ENCODE data around the gene IFIH1. TPM values are rescaled to one million over a fixed set of nuclear protein-coding genes. Genes with fewer than 3 reads are reported as not detected.

Gene IFIH1
- total RNA-seq, 1 donor from 2014 or later = 5.3 TPM

DNA sequence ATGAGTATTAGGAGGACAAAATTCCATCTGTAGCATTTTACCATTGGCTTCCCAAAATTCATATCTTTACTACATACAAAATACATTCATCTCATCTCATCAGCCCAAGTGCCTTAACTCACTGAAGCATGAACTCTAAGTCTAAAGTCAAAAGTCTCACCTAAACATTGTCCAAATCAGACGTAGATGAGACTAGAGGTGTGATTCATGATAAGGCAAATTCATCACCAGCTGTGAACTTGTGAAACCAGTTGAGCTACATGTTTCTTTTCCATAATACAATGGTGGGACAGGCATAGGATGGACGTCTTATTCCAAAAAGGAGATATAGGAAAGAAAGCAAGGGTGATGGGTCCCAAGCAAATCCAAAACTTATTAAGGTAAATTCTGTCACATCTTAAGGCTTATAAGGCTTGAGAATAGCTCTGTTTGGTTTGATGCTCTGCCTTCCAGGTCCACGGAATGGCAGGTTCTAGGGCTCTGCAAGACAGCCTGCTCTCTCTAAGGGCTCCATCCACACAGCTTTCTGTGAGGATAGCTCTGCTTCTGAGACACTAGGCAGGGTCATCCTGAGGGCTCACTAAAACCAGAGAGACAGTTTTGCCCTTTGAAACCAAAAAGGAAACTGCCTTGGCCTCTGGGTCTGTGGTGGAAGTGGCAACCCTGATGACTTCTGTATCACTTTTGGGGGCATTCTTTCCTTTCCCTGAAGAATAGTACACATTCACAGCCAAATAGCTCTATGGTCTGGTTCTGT lies 9.6 kb downstream of the IFIH1 start:
- no peak for DNase-seq (ENCODE audit: low read depth in 2 of 2)

DNA sequence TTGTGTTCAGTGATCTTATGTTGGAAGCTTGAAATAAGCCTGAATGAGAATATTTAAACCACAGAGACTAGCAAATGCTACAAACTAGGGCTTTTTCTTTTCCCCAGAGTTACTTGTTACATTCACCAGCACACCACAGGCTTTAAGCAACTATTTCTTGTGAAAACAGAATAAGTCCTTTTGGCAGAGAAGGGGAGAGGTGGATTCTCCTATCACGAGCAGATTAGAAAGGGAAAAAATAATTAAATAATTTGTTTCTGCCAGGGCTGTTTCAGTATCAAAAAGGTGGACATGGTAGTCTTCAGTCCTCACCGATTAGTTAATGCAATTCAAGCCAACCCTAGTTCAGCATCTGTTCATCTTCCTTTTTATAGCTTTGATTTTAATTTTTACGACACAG lies 12.6 kb downstream of the IFIH1 start:
- no peak for DNase-seq (ENCODE audit: low read depth in 2 of 2)

DNA sequence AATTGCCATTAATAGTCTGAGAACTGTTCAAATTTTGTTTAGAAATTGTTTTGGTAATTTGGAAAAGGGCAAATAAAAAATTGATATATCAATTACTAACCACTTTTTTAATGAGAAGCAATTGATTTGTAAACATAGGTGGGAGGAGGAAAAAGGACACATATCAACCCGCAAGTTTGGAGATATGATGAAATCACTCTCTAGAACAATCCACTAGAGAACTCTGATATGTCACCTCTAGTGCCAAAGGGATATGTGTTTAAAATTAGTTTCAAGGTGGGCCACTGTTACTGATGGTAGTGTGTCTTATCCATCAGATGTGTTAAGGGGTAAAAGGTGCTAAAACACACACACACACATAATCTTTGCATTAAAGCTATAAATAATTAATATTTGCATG lies 16.6 kb downstream of the IFIH1 start:
- no peak for DNase-seq (ENCODE audit: low read depth in 2 of 2)

DNA sequence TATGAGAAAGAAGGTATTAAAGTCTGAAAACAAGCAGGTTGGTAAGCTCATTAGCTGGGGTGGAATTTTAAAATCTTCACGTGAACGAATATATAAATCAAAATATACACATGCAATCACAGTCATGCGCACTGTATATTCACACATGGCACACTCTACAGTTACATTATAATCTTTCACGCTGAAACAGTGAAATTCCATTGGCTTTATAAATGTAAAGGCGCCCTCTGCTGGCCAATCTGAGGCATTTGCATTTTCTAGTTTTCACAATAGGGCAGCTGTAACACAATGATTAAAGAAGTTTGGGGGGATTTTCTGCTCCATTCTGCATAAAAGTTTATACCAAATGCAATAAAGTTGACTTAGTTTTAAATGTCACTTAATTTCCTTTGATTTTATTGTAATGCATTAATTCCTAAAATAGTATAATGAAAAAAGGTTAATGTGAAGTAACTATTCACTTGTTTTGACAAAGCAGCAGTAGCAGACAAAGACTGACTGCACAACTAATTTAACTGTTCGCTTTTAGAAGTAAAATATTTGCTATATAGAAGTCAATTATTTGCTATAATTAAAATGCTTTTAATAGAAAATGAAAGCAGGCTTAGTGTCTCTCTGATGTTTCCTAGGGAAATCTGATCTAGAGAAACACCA lies 17.2 kb downstream of the IFIH1 start:
- peak; percentile 56 to 76 for DNase-seq (ENCODE audit: low read depth in 2 of 2)

DNA sequence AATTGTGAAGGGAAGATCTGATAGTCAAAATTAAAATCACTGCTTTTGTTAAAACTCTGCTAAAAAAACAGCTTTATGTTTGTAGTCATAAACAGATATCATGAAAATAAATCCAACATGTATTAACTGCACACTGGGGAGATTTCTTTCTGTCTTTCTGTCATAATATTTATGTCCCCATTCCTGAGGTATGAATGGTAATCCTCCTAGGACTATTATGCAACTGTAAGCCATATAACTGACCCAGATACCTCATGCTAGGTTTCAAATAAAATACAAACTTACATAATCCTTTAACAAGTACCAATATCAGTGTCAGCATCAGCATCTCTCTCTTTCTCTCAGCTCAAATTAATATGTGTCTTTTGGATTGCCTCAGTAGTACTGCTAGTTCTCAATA lies 18.2 kb downstream of the IFIH1 start:
- no peak for DNase-seq (ENCODE audit: low read depth in 2 of 2)

DNA sequence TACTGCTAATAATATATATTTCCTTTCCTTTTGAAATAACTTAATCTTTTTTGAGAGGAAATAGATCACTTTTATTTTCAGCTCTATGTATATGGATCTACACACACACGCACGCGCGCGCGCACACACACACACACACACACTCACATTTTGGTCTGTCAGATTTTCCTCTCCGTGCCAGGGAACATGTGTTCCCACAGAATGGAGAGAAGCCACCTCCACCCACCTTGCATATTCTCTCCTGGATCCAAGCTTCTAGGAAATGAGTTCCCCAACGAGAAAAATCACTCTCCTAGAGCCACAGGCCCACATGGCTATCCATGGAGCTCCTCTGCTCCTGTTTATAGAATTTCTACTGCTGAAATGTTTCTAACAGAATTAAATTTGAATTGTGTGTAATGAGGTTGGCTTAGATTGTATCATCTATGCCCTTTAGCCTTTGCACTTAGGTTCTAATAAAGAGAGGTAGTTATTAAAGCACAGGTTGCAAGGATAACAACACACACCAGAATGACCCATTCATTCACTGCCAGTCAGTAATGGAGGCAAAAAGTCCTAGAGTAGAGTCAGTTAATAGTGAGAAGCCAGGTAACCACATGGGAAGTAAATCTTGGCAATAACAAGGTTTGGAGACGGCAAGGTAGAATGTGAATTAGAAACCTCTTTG lies 19.7 kb downstream of the IFIH1 start:
- no peak for DNase-seq (ENCODE audit: low read depth in 2 of 2)

DNA sequence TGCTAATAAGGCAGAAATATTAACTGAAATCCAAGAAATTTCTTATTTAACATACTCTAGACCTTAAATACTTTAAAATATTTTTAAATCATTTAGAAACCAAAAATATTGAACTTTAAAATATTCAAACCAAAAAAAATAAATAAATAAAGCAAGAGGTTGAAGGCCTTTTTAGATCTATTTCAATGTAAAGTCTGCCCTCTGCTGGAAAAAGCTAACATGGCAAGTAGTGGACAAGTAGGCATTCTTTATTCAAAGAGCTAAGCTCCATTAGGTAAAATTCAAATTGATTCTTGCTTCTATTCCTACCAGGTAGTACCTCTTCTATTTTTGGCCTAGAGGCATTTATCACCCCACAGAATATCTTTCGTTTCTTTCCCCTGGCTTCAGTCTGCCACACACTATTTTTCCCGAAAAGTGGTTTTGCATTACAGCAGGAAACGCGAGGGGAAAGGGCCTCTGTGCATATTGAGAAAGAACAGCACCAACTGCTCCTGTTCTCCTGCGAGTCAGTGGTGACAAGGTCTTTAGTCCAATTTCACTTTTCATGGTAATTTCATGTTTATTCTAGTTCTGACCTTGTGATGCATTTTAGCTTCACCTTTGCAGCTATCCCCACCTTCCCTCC lies 20.4 kb downstream of the IFIH1 start:
- DNase-seq (ENCODE audit: low read depth in 2 of 2) = peak; percentile 71 to 74

DNA sequence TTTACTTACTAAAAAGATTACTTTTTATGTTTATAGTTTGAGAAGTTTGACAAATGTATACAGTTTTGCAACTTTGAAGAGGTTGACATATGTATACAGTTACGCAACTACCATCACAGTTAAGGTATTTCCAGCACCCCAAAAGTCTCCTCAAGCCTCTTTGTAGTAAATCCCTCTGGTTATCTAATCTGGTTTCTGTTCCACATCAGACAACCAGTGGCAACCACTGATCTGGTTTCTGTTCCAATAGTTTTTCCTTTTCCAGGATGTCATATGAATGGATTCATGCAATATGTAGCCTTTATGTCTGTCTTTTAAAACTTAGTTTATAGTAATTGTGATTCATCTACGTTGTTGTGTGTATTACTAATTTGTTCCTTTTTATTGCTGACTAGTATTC lies 23.5 kb downstream of the IFIH1 start:
- DNase-seq (ENCODE audit: low read depth in 2 of 2) = no peak

DNA sequence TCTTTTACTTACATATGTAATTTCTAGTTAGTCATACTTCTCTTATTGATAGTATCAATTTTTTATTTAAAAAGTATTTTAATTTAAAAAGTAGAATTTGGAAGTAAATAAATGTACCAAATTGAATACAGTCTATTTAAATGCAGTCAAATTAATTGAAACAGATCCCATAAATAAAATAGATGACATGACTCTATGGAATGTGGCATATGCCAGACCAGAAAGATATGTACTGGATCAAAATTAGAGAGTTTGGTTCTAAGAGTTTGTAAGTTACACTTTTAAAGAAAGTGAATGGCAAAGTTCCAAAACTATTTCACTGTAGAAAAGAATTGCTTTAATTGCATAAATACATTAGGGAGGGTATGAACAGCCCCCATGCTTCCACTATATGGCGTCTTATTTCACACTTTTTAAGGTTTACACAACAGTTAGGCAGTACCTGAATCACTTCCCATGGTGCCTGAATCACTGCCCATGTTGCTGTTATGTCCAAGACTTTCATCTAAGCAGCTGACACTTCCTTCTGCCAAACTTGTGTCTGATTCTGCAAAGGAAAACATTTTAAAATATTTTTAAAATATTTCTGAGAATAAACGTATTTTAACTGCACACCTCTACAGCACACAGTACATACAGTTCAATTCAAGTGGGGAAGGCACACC lies 25.2 kb downstream of the IFIH1 start:
- peak in 1 of 2 donors; percentile 7 for DNase-seq (ENCODE audit: low read depth in 2 of 2)

DNA sequence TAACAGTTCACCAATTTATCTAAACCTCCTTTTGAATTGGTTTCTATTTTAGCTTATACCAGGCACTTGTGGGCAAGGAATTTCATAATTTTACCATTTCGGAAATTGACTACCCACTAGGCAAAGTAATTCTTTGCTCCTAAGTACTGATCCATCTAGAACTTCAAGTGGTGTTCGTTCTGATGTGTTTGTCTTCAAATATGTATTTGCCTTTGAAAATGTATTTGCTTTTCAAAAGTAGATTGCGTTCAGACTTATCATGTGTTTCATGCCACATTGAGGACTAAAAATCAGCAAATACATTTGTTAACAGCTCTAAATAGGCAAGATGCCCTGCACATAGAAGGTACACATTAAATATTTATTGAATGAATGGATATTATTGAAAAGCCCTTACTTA lies 26.7 kb downstream of the IFIH1 start:
- no peak for DNase-seq (ENCODE audit: low read depth in 2 of 2)

DNA sequence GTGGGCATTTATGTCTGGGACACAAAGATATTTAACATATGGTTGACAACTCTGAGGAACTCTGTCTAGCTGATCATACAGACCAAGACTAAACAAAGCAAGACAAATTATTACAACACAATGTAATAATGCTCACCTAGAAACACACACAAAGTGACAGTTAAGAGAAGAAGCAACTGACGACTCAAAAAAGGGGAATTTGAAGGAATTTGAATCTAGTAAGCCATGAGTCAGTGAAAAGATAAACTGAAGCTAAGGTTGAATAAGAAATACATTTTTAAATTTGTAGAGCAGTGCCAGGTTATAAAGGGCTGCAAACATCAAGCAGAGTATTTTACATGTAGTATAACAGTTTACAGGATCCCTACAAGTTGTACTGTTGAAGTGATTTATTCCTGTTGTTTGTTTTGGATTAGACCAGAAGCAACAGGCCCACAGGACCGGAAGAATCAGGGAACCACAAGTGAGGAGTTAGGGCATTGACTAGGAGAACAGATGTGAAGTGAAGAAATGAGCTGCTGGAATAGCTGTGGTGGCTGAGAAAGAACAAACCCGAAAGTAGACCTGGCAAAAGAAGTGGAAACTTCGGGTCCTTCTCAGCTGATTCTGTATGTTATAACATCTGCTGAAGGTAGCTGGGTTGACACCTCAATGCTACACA lies 35.6 kb downstream of the IFIH1 start:
- no peak for DNase-seq (ENCODE audit: low read depth in 2 of 2)

DNA sequence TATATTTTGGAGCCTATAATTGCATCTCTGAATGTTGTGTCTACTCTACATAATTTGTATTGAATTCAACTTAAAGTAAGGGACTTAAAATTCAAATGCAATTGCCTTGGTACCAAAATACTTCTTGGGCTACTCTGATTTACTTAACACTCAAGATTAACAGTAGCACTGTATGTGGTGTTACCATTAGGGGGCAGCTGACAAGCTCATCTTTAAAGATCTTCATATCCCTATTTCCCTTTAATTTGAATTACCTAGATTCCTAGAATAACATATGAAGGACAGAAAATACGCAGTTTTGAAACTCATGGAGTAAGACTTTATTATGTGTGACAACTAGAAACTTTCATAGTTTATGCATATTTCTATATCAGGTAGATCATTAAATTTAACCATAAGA lies 37.8 kb downstream of the IFIH1 start:
- DNase-seq (ENCODE audit: low read depth in 2 of 2) = no peak

DNA sequence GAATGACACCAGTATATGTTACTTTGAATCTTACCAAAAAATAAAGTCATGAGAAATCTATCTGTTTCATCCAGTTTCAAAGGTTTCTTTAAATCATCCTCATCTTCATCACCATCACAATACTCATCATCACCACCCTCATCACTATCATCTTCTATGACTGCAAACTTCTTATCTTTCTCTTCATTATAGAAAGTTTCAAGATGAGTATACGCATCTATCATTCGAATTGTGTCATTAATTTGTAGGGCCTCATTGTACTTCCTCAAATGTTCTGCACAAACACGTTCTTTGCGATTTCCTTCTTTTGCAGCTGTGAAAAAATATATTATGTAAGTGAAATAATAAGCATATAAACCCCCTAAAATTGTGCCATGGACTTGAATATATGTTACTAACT lies 41.1 kb downstream of the IFIH1 start:
- DNase-seq (ENCODE audit: low read depth in 2 of 2) = no peak

DNA sequence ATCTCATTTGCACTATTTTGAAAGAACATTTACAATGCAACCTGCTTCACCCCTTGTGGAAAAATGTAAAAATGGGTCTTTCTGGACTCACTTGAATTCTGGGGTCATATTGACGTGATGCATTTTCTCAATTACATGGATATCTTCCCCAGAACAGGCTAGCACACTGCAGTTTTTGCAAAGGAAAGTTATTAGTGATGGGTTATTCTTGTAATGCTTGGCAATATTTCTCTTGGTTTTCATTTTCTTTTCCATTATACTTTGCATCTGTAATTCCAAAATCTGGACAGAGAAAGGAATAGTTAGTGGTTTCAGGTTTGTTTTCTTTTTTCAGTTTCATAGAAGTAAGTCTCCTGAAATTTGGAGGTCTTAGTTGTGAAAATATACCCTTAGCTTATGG lies 50.5 kb downstream of the IFIH1 start:
- no peak for DNase-seq (ENCODE audit: low read depth in 2 of 2)

DNA sequence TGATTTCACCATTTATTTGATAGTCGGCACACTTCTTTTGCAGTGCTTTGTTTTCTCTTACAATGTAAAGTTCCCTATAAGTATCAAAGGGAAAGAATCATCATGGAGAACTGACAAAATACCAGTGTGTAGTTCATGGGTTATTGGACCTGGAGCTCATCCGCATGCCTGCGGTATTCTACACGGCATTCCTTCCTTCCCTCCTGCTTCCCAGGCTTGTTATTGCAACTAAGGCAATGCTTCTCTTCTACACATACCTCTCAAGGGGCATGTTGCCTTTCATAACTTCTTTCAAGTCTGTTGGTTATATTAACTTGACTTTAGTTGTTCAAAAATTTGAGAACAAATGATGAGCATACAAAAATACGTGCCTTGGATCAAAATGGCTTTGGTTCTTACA lies 51.0 kb downstream of the IFIH1 start:
- no peak for DNase-seq (ENCODE audit: low read depth in 2 of 2)

DNA sequence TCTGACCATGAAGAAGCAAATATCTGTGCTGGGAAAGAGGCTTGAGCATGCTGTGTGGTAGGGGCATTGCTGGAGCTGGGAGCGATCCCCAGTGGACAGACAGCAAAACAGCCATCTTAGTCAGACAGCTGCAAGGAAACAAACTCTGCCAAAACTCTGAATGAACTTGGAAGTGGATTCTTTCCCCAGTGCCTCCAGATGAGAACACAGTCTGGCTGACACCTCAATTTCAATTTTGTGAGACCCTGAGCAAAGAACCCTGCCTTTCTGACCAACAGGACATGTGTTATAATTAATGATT lies 52.1 kb downstream of the IFIH1 start:
- no peak for DNase-seq (ENCODE audit: low read depth in 2 of 2)

DNA sequence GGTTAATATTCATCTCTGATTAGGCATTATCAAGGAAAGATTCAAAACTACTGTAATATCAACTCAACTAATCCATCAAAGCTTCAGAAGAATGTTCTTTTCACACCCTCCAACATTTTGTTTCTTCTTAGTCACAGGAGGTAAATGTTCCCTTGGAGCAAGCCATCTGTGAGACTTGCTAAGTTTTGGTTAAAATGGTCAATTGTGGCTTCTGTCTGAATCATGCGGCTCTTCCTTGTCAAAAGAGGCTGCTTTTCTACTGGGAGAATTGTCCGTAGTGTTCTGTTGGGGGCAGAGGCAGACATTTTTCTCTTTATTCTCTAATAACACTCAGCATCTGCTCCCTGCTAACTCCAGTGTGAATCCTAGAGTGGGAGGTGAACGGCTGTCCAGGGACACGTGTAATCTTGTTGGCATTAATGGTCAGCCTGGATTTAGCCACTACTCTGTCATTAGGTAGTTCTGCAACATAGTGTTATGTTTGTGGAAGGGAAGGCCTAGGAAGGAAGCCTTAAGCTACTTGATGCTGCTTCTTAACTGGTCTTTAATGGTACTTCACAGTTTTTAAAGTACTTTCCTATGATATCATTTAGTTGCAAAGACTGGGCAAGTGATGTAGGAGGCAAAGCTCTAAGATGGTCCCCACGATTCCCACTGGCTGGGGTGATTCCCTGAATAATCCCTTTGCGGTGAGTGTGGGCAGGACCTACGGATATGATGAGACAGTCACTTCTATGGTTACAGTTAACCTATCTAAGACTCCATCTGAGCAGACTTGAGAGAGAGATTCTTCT lies 52.6 kb downstream of the IFIH1 start:
- DNase-seq (ENCODE audit: low read depth in 2 of 2) = no peak

DNA sequence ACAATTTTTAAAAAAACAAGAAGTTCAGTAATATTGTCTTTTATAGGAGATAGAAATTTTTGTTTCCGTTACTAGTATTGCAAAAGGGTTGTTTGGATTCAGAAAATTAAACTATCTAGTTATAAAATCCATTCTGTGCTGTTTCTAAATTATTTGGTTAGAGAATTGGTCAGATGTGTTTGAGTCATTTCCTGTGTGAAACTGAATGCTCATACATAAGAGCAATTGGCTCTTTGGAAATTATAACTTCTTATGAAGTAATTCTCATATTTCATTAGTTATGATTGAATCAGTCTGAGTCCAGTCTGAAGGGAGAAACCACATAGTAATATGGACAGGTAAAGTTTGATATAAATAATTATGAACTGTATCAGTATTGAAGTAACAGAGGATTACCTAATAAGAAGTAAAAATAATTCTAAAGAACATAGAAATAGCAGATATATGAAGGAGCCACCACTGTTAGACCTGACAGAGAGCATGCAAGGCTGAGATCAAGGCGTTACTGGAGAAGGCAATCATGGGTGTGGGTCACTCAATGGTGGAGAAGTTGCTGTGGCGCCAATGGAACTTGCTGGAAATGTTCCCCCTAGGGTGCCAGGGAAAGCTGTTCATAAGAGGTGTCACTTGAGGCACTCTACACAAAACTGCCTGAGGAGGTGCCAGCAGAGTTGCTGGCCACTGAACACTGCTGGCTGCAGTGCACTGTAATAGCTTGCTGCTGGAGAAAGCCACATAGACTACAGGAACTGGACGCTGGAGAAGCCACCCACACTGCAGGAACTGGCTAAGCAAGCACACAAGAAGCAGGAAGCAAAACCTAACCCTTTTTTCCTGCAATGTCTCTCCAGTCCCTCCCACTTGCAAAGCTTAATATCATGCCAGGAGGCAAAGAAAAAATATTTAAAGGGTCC lies 57.2 kb downstream of the IFIH1 start:
- peak in 1 of 2 donors; percentile 57 for DNase-seq (ENCODE audit: low read depth in 2 of 2)

DNA sequence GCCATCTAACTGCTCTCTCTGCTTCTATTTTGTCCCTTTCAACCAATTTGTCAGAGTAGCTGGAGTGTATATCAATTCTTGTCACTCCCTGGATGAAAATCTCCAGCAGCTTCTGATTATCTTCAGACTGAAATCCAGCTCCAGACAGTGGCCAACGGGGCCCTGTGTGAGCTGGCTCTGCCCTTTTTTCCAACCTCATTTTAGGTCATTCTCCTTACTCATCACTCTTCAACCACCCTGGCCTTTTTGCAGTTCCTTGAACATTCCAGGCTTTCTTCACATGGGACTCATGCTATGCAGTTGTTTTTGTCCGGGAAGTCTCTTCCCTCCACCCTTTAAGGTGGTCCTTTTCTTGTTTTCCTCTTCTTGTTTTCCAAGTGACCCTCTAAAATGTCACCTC lies 59.8 kb downstream of the IFIH1 start:
- DNase-seq (ENCODE audit: low read depth in 2 of 2) = no peak

DNA sequence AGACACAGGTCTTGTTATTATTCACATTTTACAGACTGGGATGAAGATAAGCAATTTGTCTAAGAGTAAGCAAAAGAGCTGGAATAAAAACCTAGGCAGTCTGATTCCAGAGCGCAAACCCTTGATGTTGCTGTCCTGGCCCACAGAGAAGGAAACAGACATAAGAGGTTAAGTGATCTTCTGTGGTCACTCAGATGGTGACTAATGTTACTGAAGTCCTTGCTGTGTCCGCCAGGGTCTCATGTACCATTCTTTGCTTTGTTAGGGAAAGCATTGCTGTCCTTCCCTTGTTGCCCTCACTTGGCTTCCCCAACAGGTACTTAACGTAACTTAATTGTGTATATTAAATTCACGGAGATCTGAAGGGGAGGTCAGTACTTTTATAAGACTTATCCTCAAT lies 60.3 kb downstream of the IFIH1 start:
- no peak for DNase-seq (ENCODE audit: low read depth in 2 of 2)
